ENCODE data around the gene PLEKHG4B.
"Not testable (repeated sequence)": the region's sequence is repeated elsewhere in the genome, so short reads cannot be mapped to it uniquely, and the experiment has no call there.

The PLEKHG4B gene

GRCh38 chr5:102411-103043 is 10.6 kb downstream of the PLEKHG4B start:
- FAIRE-seq, result no peak
- DNase-seq (ENCODE audit: insufficient read length), result no peak

GRCh38 chr5:104106-104505 is 12.1 kb downstream of the PLEKHG4B start:
- FAIRE-seq; DNase-seq (ENCODE audit: insufficient read length): not testable (repeated sequence)

More at GRCh38 chr5:102411-103043, 10.6 kb downstream of the PLEKHG4B start:
- no peak for TF ChIP-seq POLR2A (IDR thresholded peaks at IDR 0.05; ENCODE audit: low read depth, low read length)
- no peak for TF ChIP-seq POLR2AphosphoS5 (IDR thresholded peaks at IDR 0.05; ENCODE audit: low read depth, low read length)
- no peak for TF ChIP-seq TAF1 (IDR thresholded peaks at IDR 0.05; ENCODE audit: borderline replicate concordance, low read depth, low read length)

GRCh38 chr5:104778-105296 is 12.9 kb downstream of the PLEKHG4B start:
- DNase-seq (ENCODE audit: insufficient read length) (no peak), FAIRE-seq (no peak)
- no peak for TF ChIP-seq TAF1 (IDR thresholded peaks at IDR 0.05; ENCODE audit: borderline replicate concordance, low read depth, low read length)
- TF ChIP-seq POLR2AphosphoS5 (IDR thresholded peaks at IDR 0.05; ENCODE audit: low read depth, low read length), result no peak
- TF ChIP-seq POLR2A (IDR thresholded peaks at IDR 0.05; ENCODE audit: low read depth, low read length), result no peak

- DNase-seq (ENCODE audit: insufficient read length), result no peak
- TF ChIP-seq POLR2A (IDR thresholded peaks at IDR 0.05; ENCODE audit: low read depth, low read length), result no peak
- no peak for FAIRE-seq
Measured at GRCh38 chr5:105504-106070, 13.6 kb downstream of the PLEKHG4B start.

- FAIRE-seq, result no peak
- no peak for DNase-seq (ENCODE audit: insufficient read length)
- TF ChIP-seq POLR2AphosphoS5 (IDR thresholded peaks at IDR 0.05; ENCODE audit: low read depth, low read length) (no peak), TAF1 (IDR thresholded peaks at IDR 0.05; ENCODE audit: borderline replicate concordance, low read depth, low read length) (no peak), POLR2A (IDR thresholded peaks at IDR 0.05; ENCODE audit: low read depth, low read length) (no peak)
Measured at GRCh38 chr5:106587-106986, 14.6 kb downstream of the PLEKHG4B start.

- TF ChIP-seq TAF1 (IDR thresholded peaks at IDR 0.05; ENCODE audit: borderline replicate concordance, low read depth, low read length), result no peak
- no peak for TF ChIP-seq POLR2A (IDR thresholded peaks at IDR 0.05; ENCODE audit: low read depth, low read length)
- TF ChIP-seq POLR2AphosphoS5 (IDR thresholded peaks at IDR 0.05; ENCODE audit: low read depth, low read length), result no peak
- FAIRE-seq, result no peak
Measured at GRCh38 chr5:107526-107925, 15.6 kb downstream of the PLEKHG4B start.

GRCh38 chr5:109826-110225 is 17.9 kb downstream of the PLEKHG4B start:
- no peak for FAIRE-seq
- no peak for TF ChIP-seq POLR2AphosphoS5 (IDR thresholded peaks at IDR 0.05; ENCODE audit: low read depth, low read length)
- TF ChIP-seq TAF1 (IDR thresholded peaks at IDR 0.05; ENCODE audit: borderline replicate concordance, low read depth, low read length), result no peak
- no peak for TF ChIP-seq POLR2A (IDR thresholded peaks at IDR 0.05; ENCODE audit: low read depth, low read length)
- DNase-seq (ENCODE audit: insufficient read length), result no peak

More at GRCh38 chr5:107526-107925, 15.6 kb downstream of the PLEKHG4B start:
- no peak for DNase-seq (ENCODE audit: insufficient read length)

- TF ChIP-seq POLR2A (IDR thresholded peaks at IDR 0.05; ENCODE audit: low read depth, low read length) (no peak), POLR2AphosphoS5 (IDR thresholded peaks at IDR 0.05; ENCODE audit: low read depth, low read length) (no peak), TAF1 (IDR thresholded peaks at IDR 0.05; ENCODE audit: borderline replicate concordance, low read depth, low read length) (no peak)
- DNase-seq (ENCODE audit: insufficient read length), result no peak
- FAIRE-seq, result no peak
Measured at GRCh38 chr5:110270-110888, 18.4 kb downstream of the PLEKHG4B start.

- TF ChIP-seq POLR2AphosphoS5 (IDR thresholded peaks at IDR 0.05; ENCODE audit: low read depth, low read length) (no peak), POLR2A (IDR thresholded peaks at IDR 0.05; ENCODE audit: low read depth, low read length) (no peak), TAF1 (IDR thresholded peaks at IDR 0.05; ENCODE audit: borderline replicate concordance, low read depth, low read length) (no peak)
- no peak for DNase-seq (ENCODE audit: insufficient read length)
- FAIRE-seq, result no peak
Measured at GRCh38 chr5:111171-111570, 19.2 kb downstream of the PLEKHG4B start.

- no peak for TF ChIP-seq POLR2AphosphoS5 (IDR thresholded peaks at IDR 0.05; ENCODE audit: low read depth, low read length)
- TF ChIP-seq TAF1 (IDR thresholded peaks at IDR 0.05; ENCODE audit: borderline replicate concordance, low read depth, low read length), result no peak
- TF ChIP-seq POLR2A (IDR thresholded peaks at IDR 0.05; ENCODE audit: low read depth, low read length), result no peak
- FAIRE-seq (no peak), DNase-seq (ENCODE audit: insufficient read length) (no peak)
Measured at GRCh38 chr5:119486-120097, 27.6 kb downstream of the PLEKHG4B start.

- FAIRE-seq (no peak), DNase-seq (ENCODE audit: insufficient read length) (no peak)
- TF ChIP-seq POLR2A (IDR thresholded peaks at IDR 0.05; ENCODE audit: low read depth, low read length), result no peak
- TF ChIP-seq TAF1 (IDR thresholded peaks at IDR 0.05; ENCODE audit: borderline replicate concordance, low read depth, low read length), result no peak
- TF ChIP-seq POLR2AphosphoS5 (IDR thresholded peaks at IDR 0.05; ENCODE audit: low read depth, low read length), result no peak
Measured at GRCh38 chr5:121432-121831, 29.5 kb downstream of the PLEKHG4B start.

GRCh38 chr5:125815-126214 is 33.8 kb downstream of the PLEKHG4B start:
- no peak for FAIRE-seq
- no peak for DNase-seq (ENCODE audit: insufficient read length)

More at GRCh38 chr5:125815-126214, 33.8 kb downstream of the PLEKHG4B start:
- TF ChIP-seq POLR2A (IDR thresholded peaks at IDR 0.05; ENCODE audit: low read depth, low read length) (no peak), POLR2AphosphoS5 (IDR thresholded peaks at IDR 0.05; ENCODE audit: low read depth, low read length) (no peak), TAF1 (IDR thresholded peaks at IDR 0.05; ENCODE audit: borderline replicate concordance, low read depth, low read length) (no peak)
